HG02943 (cell line): ENCODE results near the gene ZKSCAN5.
"Not testable (repeated sequence)": the region's sequence is repeated elsewhere in the genome, so short reads cannot be mapped to it uniquely, and the experiment has no call there.

ENCODE experiments used
- ATAC-seq: cut with Tn5 transposase; IDR thresholded peaks from one replicate; pipeline ENCODE4 v1.9.1; 2021; ENCODE audit warnings: mild to moderate bottlenecking, low read depth, moderate library complexity; ENCODE audit not compliant: unreplicated experiment

Gene ZKSCAN5

GRCh38 chr7:99551334-99551733 is 46.9 kb downstream of the ZKSCAN5 start:
- no peak for ATAC-seq

GRCh38 chr7:99551767-99552463 is 47.5 kb downstream of the ZKSCAN5 start, which contains the start of gene FAM200A:
Gene FAM200A, minus strand, starts transcription at chr7:99552114. Its CDS starts 3,707 bp downstream, at chr7:99548407.
- ATAC-seq: peak; percentile 87

- no peak for ATAC-seq
Observed at GRCh38 chr7:99553039-99553438, 48.6 kb downstream of the ZKSCAN5 start.

GRCh38 chr7:99554939-99555338 is 50.5 kb downstream of the ZKSCAN5 start:
- no peak for ATAC-seq

GRCh38 chr7:99557196-99557607 is 52.7 kb downstream of the ZKSCAN5 start:
- ATAC-seq: no peak

- ATAC-seq: peak; percentile 51
Observed at GRCh38 chr7:99557940-99558305, 53.5 kb downstream of the ZKSCAN5 start.

- ATAC-seq: peak; percentile 77
Observed at GRCh38 chr7:99558306-99559174, 54.1 kb downstream of the ZKSCAN5 start, which contains the start of gene ZNF655. Gene ZNF655, plus strand, starts transcription at chr7:99558642. Its CDS starts 1,918 bp downstream, at chr7:99560560.

- no peak for ATAC-seq
Observed at GRCh38 chr7:99559175-99559915, 54.9 kb downstream of the ZKSCAN5 start.

GRCh38 chr7:99560834-99561736 is 56.6 kb downstream of the ZKSCAN5 start:
- no peak for ATAC-seq

- no peak for ATAC-seq
Observed at GRCh38 chr7:99561737-99562051, 57.2 kb downstream of the ZKSCAN5 start.

- no peak for ATAC-seq
Observed at GRCh38 chr7:99562114-99562784, 57.8 kb downstream of the ZKSCAN5 start.

- ATAC-seq: no peak
Observed at GRCh38 chr7:99562832-99563231, 58.4 kb downstream of the ZKSCAN5 start.

- no peak for ATAC-seq
Observed at GRCh38 chr7:99563650-99564049, 59.2 kb downstream of the ZKSCAN5 start.

GRCh38 chr7:99568770-99569169 is 64.3 kb downstream of the ZKSCAN5 start:
- not testable (repeated sequence) for ATAC-seq

GRCh38 chr7:99571768-99572167 is 67.3 kb downstream of the ZKSCAN5 start:
- no peak for ATAC-seq

GRCh38 chr7:99573257-99573656 is 68.8 kb downstream of the ZKSCAN5 start:
- no peak for ATAC-seq

GRCh38 chr7:99576251-99576650 is 71.8 kb downstream of the ZKSCAN5 start:
- ATAC-seq: no peak

- ATAC-seq: no peak
Observed at GRCh38 chr7:99579281-99579955, 75.0 kb downstream of the ZKSCAN5 start.
